ENCODE data around the gene SRSF2. TPM values are rescaled to one million over a fixed set of nuclear protein-coding genes. Genes with fewer than 3 reads are reported as not detected.
"Not testable (repeated sequence)": the region's sequence is repeated elsewhere in the genome, so short reads cannot be mapped to it uniquely, and the experiment has no call there.

The SRSF2 gene
- total RNA-seq, 1 experiment from 2014 or later, result 387 TPM

DNA sequence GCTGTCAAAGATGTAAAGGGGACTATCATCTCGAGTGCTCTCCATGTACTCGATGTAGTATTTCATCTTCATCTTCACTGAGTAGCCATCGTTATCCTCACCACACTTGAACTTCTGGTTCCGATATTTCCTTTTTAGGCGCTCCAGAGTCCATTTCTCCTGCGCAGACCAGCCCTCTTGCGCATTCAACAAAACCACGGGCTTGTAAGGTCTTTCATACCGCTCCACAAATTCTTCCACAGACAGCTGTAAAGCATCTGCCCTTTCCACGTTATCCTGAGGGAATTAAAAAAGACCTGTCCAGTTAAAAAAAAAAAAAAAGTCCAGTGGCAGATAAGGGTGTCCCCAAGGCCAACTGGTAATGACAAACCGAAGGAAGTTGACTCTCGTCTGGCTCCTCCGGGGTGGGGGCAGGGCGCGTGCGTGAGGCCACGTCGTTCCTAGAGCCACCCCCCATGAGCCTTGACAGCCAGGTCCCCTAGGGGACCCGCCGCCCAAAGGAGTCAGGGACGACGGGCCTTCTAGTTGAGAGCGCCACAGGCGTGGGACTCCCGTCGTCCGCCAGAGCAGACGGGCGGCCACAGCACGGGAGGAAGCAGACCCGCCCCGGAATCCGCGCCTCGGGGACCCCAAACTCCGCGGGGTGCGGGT lies 11.4 kb downstream of the SRSF2 start:
- DNase-seq (ENCODE audit: low spot score), result no peak
- in situ Hi-C loops (cut with HindIII; ENCODE audit: low sequenced_read_pairs), result no loop called here

DNA sequence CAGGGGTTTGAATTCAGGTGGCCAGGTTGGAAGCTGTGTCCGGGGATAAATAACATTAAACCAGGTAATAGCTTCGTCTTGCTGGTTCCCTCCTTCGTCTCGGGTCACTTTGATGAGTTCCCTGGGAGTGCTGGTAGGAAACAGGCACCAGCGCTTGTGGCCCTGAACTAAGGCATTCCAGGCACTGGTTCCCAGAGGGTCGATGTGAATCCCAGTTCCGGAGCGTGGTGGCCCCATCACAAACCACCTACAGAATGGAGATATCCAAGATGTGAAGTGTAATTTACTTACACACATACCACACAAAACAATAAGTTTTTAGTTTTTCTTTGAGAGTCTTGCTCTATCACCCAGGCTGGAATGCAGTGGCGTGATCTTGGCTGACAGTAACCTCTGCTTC lies 13.3 kb downstream of the SRSF2 start:
- in situ Hi-C loops (cut with HindIII; ENCODE audit: low sequenced_read_pairs), result no loop called here
- DNase-seq (ENCODE audit: low spot score), result no peak

DNA sequence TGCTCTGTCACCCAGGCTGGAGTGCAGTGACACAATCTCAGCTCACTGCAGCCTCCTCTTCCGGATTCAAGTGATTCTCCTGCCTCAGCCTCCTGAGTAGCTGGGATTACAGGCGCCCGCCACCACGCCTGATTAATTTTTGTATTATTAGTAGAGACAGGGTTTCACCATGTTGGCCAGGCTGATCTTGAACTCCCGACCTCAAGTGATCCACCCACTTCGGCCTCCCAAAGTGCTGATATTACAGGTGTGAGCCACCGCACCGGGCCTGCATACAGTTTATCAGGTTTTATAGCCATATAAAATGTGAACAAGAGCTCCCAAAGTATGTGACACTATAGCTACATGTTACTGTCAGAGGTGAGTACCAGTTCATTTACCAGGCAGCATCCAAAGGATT lies 14.2 kb downstream of the SRSF2 start:
- in situ Hi-C loops (cut with HindIII; ENCODE audit: low sequenced_read_pairs); DNase-seq (ENCODE audit: low spot score): not testable (repeated sequence)

DNA sequence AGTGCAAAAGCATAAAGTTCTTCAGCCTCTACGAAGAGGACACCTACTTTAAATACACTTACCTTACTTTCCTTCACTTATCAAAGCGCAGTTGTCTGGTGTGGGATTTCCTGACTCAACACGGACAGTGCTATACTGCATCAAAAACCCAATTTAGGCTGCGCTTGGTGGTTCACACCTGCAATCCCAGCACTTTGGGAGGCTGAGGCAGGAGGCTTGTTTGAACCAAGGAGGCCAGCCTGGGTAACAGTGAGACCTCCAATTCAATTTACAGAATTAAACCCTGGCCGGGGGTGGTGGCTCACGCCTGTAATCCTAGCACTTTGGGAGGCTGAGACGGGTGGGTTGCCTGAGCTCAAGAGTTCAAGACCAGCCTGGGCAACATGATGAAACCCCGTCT lies 14.9 kb downstream of the SRSF2 start:
- in situ Hi-C loops (cut with HindIII; ENCODE audit: low sequenced_read_pairs), result no loop called here
- DNase-seq (ENCODE audit: low spot score), result no peak

DNA sequence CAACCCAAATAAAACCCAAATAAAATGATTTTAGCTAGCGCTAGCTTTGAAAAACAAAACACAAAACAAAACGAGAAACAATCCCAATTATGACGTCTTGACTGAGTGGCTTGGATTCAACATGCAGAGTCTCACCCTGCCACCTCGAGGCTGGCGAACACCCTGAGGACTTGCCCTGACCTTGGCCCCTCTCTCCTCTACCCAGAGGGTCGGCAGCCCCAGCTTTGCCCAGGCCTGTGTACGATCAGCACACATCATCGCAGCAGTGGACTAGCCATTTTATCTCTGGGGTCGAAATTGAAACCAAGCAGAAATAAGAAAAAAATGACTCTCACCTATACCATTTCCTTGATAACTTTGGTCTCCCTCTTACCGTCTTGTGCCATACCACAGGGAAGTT lies 15.7 kb downstream of the SRSF2 start:
- in situ Hi-C loops (cut with HindIII; ENCODE audit: low sequenced_read_pairs), result no loop called here

GRCh38 chr17:76720941-76721340 lies 16.2 kb downstream of the SRSF2 start:
- no peak for DNase-seq (ENCODE audit: low spot score)
- in situ Hi-C loops (cut with HindIII; ENCODE audit: low sequenced_read_pairs), result no loop called here

More for the DNA sequence above, 15.7 kb downstream of the SRSF2 start:
- no peak for DNase-seq (ENCODE audit: low spot score)

GRCh38 chr17:76720211-76720610 lies 16.9 kb downstream of the SRSF2 start:
- in situ Hi-C loops (cut with HindIII; ENCODE audit: low sequenced_read_pairs), result no loop called here
- no peak for DNase-seq (ENCODE audit: low spot score)

GRCh38 chr17:76718516-76718915 lies 18.6 kb downstream of the SRSF2 start:
- in situ Hi-C loops (cut with HindIII; ENCODE audit: low sequenced_read_pairs), result no loop called here
- DNase-seq (ENCODE audit: low spot score), result no peak

GRCh38 chr17:76716839-76717215 lies 20.3 kb downstream of the SRSF2 start:
- no peak for DNase-seq (ENCODE audit: low spot score)
- in situ Hi-C loops (cut with HindIII; ENCODE audit: low sequenced_read_pairs), result no loop called here

GRCh38 chr17:76716146-76716838 lies 20.8 kb downstream of the SRSF2 start:
- in situ Hi-C loops (cut with HindIII; ENCODE audit: low sequenced_read_pairs), result no loop called here
- DNase-seq (ENCODE audit: low spot score), result no peak

DNA sequence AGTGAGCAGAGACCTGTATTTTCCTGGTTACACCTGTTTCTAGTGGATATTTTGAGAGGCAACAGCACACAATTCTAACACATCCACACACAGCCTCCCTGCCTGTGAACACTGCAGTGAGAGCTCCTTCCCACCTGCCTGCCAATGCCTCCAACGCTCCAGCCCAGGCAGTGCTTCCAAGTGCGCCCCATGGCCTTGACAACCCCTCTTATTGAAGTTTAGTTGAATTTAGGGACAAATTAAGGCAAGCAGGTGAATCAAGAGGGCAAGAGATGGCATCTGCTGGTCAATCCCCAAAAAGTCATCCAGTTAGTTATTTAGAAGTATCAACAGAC lies 21.7 kb downstream of the SRSF2 start:
- DNase-seq (ENCODE audit: low spot score), result no peak
- in situ Hi-C loops (cut with HindIII; ENCODE audit: low sequenced_read_pairs), result no loop called here

GRCh38 chr17:76714822-76715495 lies 22.2 kb downstream of the SRSF2 start:
- DNase-seq (ENCODE audit: low spot score), result peak; percentile 70
- in situ Hi-C loops (cut with HindIII; ENCODE audit: low sequenced_read_pairs), result no loop called here

DNA sequence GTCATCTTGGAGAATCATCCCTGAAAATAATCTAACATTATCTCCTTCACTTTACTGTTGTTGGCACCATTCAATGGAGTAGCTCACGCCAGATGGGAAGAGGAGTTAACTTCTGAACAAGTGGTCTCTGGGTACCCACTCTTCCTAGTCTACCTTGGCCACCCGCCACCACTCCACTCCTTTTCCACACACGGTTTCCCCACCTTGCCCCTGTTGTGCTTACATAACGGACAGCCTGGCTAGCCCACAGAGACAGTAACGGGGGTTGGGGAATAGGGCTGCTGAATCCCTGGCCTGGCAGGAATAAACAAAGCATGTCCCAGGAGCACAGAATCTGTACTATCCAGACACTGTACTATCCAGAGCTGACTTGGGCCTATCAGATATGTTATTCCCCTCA lies 22.8 kb downstream of the SRSF2 start:
- in situ Hi-C loops (cut with HindIII; ENCODE audit: low sequenced_read_pairs), result no loop called here
- DNase-seq (ENCODE audit: low spot score), result no peak

DNA sequence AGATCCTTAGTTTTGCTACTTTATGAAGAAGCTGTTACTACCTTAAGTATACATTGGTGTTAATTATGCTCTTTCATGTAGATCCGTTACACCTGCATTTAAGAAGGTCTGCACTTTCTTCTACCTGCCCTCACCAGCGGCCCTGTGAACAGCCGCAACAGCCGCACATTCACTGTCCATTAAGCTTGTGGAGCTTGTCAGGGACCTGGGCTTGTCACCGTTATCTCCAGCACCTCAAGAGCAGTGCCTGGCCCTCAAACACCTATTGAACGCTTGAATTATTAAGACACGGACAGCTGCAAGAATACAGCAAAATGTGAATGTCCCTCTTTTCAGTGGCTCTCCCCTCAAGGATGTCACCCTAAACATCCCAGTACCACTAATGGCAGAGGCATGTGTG lies 23.4 kb downstream of the SRSF2 start:
- in situ Hi-C loops (cut with HindIII; ENCODE audit: low sequenced_read_pairs), result no loop called here

DNA sequence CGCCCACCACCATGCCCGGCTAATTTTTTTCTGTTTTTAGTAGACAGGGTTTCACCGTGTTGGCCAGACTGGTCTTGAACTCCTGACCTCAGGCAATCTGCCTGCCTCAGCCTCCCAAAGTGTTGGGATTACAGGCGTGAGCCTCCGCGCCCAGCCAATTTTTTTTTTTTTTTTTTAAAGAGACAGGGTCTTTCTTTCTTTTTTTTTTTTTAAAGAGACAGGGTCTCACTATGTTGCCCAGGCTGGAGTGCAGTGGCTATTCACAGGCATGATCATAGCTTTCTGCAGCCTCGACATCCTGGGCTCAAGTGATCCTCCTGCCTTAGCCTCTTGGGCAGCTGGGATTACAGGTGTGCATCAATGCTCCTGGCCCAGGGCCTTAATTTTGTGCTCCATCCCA lies 24.8 kb downstream of the SRSF2 start:
- in situ Hi-C loops (cut with HindIII; ENCODE audit: low sequenced_read_pairs); DNase-seq (ENCODE audit: low spot score): not testable (repeated sequence)

More for the DNA sequence above, 23.4 kb downstream of the SRSF2 start:
- DNase-seq (ENCODE audit: low spot score), result no peak

GRCh38 chr17:76710863-76711611 lies 26.1 kb downstream of the SRSF2 start, which contains the start of gene MXRA7:
Gene MXRA7 (minus strand): TSS chr17:76710965. CDS start chr17:76710946, 19 bp downstream.
- in situ Hi-C loops (cut with HindIII; ENCODE audit: low sequenced_read_pairs), result no loop called here
- peak; percentile 82 for DNase-seq (ENCODE audit: low spot score)

- in situ Hi-C loops (cut with HindIII; ENCODE audit: low sequenced_read_pairs), result not testable (repeated sequence)
- DNase-seq (ENCODE audit: low spot score), result peak; percentile 43
Measured at GRCh38 chr17:76709951-76710862, 26.9 kb downstream of the SRSF2 start.

- DNase-seq (ENCODE audit: low spot score), result peak; percentile 70
- in situ Hi-C loops (cut with HindIII; ENCODE audit: low sequenced_read_pairs), result no loop called here
Measured at GRCh38 chr17:76709077-76709950, 27.8 kb downstream of the SRSF2 start.
